ENCODE measurements around the gene GALNT9.

DNA sequence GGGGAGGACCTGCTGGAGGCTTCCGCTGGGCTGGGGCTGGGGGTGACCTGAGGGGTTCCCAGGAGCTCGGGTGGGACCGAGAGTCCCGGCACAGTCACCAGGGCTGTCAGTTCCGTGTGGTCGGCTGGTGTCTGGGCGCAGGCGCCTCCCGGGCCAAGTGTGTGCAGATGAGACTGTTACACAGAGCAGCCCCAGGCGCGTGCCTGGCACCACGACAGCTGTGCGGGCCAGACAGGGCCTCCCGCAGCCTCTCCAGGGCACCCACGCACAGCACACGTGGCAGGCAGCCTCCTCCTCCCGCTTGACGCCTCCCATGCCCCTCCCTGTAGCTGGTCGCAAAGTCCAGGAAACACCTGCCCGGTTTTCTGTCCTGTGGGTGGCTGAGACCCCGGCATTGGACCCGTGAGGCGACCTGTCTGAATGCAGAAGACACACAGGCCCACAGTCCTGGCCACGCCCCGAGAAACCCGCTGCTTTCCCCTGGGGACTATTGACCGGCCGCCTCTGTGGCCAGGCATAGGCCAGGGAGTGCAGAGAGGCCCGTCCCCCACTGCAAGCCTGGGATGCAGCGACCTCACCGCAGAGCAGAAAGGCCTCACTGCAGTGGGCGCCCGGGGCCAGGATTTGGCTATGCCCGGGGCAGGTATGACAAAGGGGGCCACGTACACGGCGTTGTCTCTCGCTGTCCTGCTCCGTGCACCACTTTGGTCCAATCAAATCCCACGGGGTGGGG is 12.1 kb upstream of the GALNT9 start:
- TF ChIP-seq POLR2A (IDR thresholded peaks at IDR 0.05; ENCODE audit: low read depth) = no peak
- no peak for TF ChIP-seq POLR2AphosphoS5 (IDR thresholded peaks at IDR 0.05)
